Panc1 (cell line): ENCODE data around the gene TECR. TPM values are rescaled to one million over a fixed set of nuclear protein-coding genes. Genes with fewer than 3 reads are reported as not detected.

Source experiments
- ATAC-seq: fragments of 200-7000 bp; cut with Tn5 transposase; 2 replicates; pipeline ENCODE4 v1.9.1; 2020; ENCODE audit warnings: mild to moderate bottlenecking, moderate library complexity
- BruUV-seq: library from RNA; stranded (reverse); fragments of 400-500 nt; replicated peaks from 2 replicates; lab custom pipeline; 2021; lab: Mats Ljungman, UMichigan
- CTCF ChIA-PET: fragments of 300-600 bp; sonication (Branson Sonifier 250); formaldehyde crosslinking; loops from one replicate; lab custom pipeline; 2022; ENCODE audit warnings: antibody characterized with exemption; lab: Charles Lee
- POLR2A ChIA-PET: fragments of 300-600 bp; sonication (Branson Sonifier 250); formaldehyde crosslinking; loops from one replicate; lab custom pipeline; 2022; ENCODE audit warnings: antibody characterized with exemption; lab: Charles Lee
- DNase-seq: peaks from one replicate; pipeline ENCODE4 v3.0.0-alpha.2; 2010; ENCODE audit warnings: low read depth, low spot score
- H3K27ac ChIP-seq: 2 replicates; pipeline ENCODE4 v1.5.1; 2011; ENCODE audit warnings: mild to moderate bottlenecking, low read length, inconsistent platforms
- H3K27me3 ChIP-seq: fragments of 200-500 bp; sonication (Bioruptor generic); 2 replicates; pipeline ENCODE4 v1.6.0; 2014; ENCODE audit warnings: low read length, inconsistent platforms; ENCODE audit not compliant: control insufficient read depth, insufficient read depth
- H3K36me3 ChIP-seq: fragments of 200-500 bp; sonication (Bioruptor generic); 2 replicates; pipeline ENCODE4 v1.5.1; 2014; ENCODE audit warnings: inconsistent platforms, mild to moderate bottlenecking, low read length, moderate library complexity; ENCODE audit not compliant: control insufficient read depth, insufficient read depth
- H3K4me1 ChIP-seq: 2 replicates; pipeline ENCODE4 v1.5.1; 2011; ENCODE audit warnings: inconsistent platforms, mild to moderate bottlenecking, low read length, moderate library complexity; ENCODE audit not compliant: control insufficient read depth, insufficient read depth
- H3K4me3 ChIP-seq, 2 experiments: 2 replicates each; pipeline ENCODE4 v1.5.1; 2011 to 2012; ENCODE audit warnings: low read depth in 2 of 2, low read length in 2 of 2, mild to moderate bottlenecking in 2 of 2, inconsistent platforms in 1 of 2, moderate library complexity in 1 of 2
- H3K9me3 ChIP-seq: fragments of 200-500 bp; sonication (Bioruptor generic); 2 replicates; pipeline ENCODE4 v1.5.1; 2014; ENCODE audit warnings: low read depth, mild to moderate bottlenecking, inconsistent platforms, low read length, moderate library complexity; ENCODE audit not compliant: control insufficient read depth, insufficient read depth
- CTCF ChIP-seq: fragments of 450-650 bp; IDR thresholded peaks from 2 replicates; pipeline ENCODE4 v1.5.1; 2017; ENCODE audit warnings: mild to moderate bottlenecking
- POLR2AphosphoS5 ChIP-seq: IDR thresholded peaks from 2 replicates; pipeline ENCODE4 v1.6.1; 2012; ENCODE audit warnings: mild to moderate bottlenecking, low read depth, low read length, moderate library complexity
- SIN3A ChIP-seq: IDR thresholded peaks from 2 replicates; pipeline ENCODE4 v1.6.1; 2012; ENCODE audit warnings: low read depth, mild to moderate bottlenecking, low read length, moderate library complexity, borderline replicate concordance; ENCODE audit not compliant: insufficient read depth
- TCF7L2 ChIP-seq: IDR thresholded peaks from 2 replicates; pipeline ENCODE4 v1.6.1; 2011; ENCODE audit warnings: mild to moderate bottlenecking, low read depth, low read length, inconsistent platforms
- in situ Hi-C: cut with HindIII; loops from 2 replicates; pipeline ENCODE4 v1.10.0; 2016; ENCODE audit warnings: low sequenced_read_pairs, low pct_unique_long_range_greater_than_20kb
- intact Hi-C: fragments of 100-400 bp; cut with micrococcal nuclease; formaldehyde crosslinking; loops from one replicate; pipeline ENCODE4 v1.10.0; 2022; ENCODE audit not compliant: unreplicated experiment
- total RNA-seq: library from RNA; stranded (reverse); gene quantifications from one replicate; pipeline ENCODE4 v1.2.1, GENCODE V29; 2021; ENCODE audit not compliant: unreplicated experiment
- TF ChIP-seq, protein P1 (sequence below), 2 experiments: IDR thresholded peaks; 2 replicates each; pipeline ENCODE4 v1.6.1; 2011 to 2012; ENCODE audit warnings: low read depth in 2 of 2, control low read depth in 1 of 2, low read length in 1 of 2, mild to moderate bottlenecking in 1 of 2, moderate library complexity in 1 of 2; ENCODE audit not compliant: insufficient read depth in 1 of 2

The TECR gene
- total RNA-seq, 1 experiment from 2014 or later: 233 TPM

DNA sequence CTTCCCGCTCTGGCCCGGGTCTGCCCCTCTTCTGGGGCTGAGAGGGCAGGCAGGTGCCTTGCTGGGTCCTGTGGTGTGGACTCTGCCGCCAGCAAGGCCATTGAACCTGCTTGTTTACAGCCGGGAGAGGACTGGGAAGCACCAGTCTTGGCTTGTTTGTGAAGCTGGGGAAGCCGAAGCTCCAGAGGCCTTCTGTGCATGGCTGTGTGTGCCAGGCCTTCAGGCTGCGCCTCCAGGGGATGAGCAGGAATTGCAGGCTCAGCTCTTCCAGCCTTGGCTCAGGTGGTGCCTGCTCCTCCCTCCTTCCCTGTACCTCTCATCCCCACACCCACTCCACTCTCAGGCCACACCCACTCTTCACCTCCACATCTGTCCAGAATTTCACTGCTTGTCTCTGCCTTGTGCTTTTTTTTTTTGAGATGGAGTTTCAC is 25.0 kb downstream of the TECR start:
- Histone ChIP-seq H3K36me3 (no peaks in the 10 kb centered on the region), H3K4me3 (no peak overlapping the region), H3K27me3 (no peaks in the 10 kb centered on the region), H3K27ac (peak overlapping the region; percentile 69), H3K4me1 (peaks cover 61% of the 10 kb centered on the region), H3K9me3 (no peaks in the 10 kb centered on the region)
- POLR2A ChIA-PET: no interaction called here
- in situ Hi-C loops: no loop called here
- DNase-seq: no peak
- BruUV-seq: no TSS peak
- intact Hi-C loops: no loop called here
- CTCF ChIA-PET: interaction anchor here (0.6 to 0.7 kb wide), 3 partner anchors 12 to 305 kb away, joined by 3 to 5 read pairs (median 3); no protein-coding TSS in a partner anchor
- TF ChIP-seq TCF7L2: no peak
- TF ChIP-seq POLR2AphosphoS5: no peak
- TF ChIP-seq, protein P1, sequence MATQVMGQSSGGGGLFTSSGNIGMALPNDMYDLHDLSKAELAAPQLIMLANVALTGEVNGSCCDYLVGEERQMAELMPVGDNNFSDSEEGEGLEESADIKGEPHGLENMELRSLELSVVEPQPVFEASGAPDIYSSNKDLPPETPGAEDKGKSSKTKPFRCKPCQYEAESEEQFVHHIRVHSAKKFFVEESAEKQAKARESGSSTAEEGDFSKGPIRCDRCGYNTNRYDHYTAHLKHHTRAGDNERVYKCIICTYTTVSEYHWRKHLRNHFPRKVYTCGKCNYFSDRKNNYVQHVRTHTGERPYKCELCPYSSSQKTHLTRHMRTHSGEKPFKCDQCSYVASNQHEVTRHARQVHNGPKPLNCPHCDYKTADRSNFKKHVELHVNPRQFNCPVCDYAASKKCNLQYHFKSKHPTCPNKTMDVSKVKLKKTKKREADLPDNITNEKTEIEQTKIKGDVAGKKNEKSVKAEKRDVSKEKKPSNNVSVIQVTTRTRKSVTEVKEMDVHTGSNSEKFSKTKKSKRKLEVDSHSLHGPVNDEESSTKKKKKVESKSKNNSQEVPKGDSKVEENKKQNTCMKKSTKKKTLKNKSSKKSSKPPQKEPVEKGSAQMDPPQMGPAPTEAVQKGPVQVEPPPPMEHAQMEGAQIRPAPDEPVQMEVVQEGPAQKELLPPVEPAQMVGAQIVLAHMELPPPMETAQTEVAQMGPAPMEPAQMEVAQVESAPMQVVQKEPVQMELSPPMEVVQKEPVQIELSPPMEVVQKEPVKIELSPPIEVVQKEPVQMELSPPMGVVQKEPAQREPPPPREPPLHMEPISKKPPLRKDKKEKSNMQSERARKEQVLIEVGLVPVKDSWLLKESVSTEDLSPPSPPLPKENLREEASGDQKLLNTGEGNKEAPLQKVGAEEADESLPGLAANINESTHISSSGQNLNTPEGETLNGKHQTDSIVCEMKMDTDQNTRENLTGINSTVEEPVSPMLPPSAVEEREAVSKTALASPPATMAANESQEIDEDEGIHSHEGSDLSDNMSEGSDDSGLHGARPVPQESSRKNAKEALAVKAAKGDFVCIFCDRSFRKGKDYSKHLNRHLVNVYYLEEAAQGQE (IDR thresholded peaks at IDR 0.05; ENCODE audit: insufficient read depth in 1 of 2, low read depth in 2 of 2, low read length in 1 of 2): no peak
- 0 out of 2 replicates have a peak, but pooled peaks have one; percentile 8 for ATAC-seq

- in situ Hi-C loops (no loop called here), intact Hi-C loops (no loop called here)
- H3K4me1 ChIP-seq: peaks cover 62% of the 10 kb centered on the region
- no peak for TF ChIP-seq CTCF
- TF ChIP-seq, protein P1 (IDR thresholded peaks at IDR 0.05; ENCODE audit: insufficient read depth in 1 of 2, low read depth in 2 of 2, low read length in 1 of 2): no peak
- no peak for TF ChIP-seq TCF7L2
- no peak for TF ChIP-seq POLR2AphosphoS5
- no peak for TF ChIP-seq SIN3A
- BruUV-seq: no TSS peak
- peak; percentile 70 for ATAC-seq
- ChIA-PET POLR2A (interaction anchor here (0.6 kb wide), 1 partner anchor 137 kb away, joined by 3 read pairs; no protein-coding TSS in a partner anchor), CTCF (interaction anchor here (0.6 to 1.0 kb wide), 2 partner anchors 8 to 67 kb away, joined by 3 to 11 read pairs; no protein-coding TSS in a partner anchor)
- H3K36me3 ChIP-seq: no peaks in the 10 kb centered on the region
- no peaks in the 10 kb centered on the region for H3K27me3 ChIP-seq
- H3K4me3 ChIP-seq: peak overlapping the region in 1 of 2 experiments; percentile 37; a peak in 2 of 4 replicates
- no peak for DNase-seq
- no peaks in the 10 kb centered on the region for H3K9me3 ChIP-seq
- H3K27ac ChIP-seq: peak overlapping the region; percentile 72
Measured at GRCh38 chr19:14555918-14556661, 26.7 kb downstream of the TECR start.
